A673 (cell line): Measurements from ENCODE around the gene MLC1.

Experiments
- CTCF ChIP-seq: fragments of 300-800, 200-600 bp; sonication (generic); conservative IDR thresholded peaks from 2 replicates; pipeline ENCODE4 v1.5.1; 2017; ENCODE audit warnings: low read depth, mild to moderate bottlenecking, antibody characterized with exemption, low read length, moderate library complexity, mixed read lengths
- EZH2 ChIP-seq: fragments of 200-600 bp; sonication (generic); IDR thresholded peaks from 2 replicates; pipeline ENCODE4 v1.6.1; 2017; ENCODE audit warnings: borderline replicate concordance, low read depth, mild to moderate bottlenecking, mixed read lengths, antibody characterized with exemption, low read length; ENCODE audit not compliant: poor library complexity, severe bottlenecking

GRCh38 chr22:50048061-50048765, 37.0 kb downstream of the MLC1 start:
- no peak for TF ChIP-seq EZH2
- no peak for TF ChIP-seq CTCF
